HG03342 (cell line): ENCODE measurements around the gene FAM234B.
A peak's percentile ranks its signal among the peaks of the same experiment; 100 is the strongest.
"Not testable (repeated sequence)": the region's sequence is repeated elsewhere in the genome, so short reads cannot be mapped to it uniquely, and the experiment has no call there.

ENCODE experiments used
- ATAC-seq: cut with Tn5 transposase; IDR thresholded peaks from one replicate; pipeline ENCODE4 v1.9.1; 2021; ENCODE audit warnings: mild to moderate bottlenecking, moderate library complexity; ENCODE audit not compliant: unreplicated experiment

FAM234B gene

DNA sequence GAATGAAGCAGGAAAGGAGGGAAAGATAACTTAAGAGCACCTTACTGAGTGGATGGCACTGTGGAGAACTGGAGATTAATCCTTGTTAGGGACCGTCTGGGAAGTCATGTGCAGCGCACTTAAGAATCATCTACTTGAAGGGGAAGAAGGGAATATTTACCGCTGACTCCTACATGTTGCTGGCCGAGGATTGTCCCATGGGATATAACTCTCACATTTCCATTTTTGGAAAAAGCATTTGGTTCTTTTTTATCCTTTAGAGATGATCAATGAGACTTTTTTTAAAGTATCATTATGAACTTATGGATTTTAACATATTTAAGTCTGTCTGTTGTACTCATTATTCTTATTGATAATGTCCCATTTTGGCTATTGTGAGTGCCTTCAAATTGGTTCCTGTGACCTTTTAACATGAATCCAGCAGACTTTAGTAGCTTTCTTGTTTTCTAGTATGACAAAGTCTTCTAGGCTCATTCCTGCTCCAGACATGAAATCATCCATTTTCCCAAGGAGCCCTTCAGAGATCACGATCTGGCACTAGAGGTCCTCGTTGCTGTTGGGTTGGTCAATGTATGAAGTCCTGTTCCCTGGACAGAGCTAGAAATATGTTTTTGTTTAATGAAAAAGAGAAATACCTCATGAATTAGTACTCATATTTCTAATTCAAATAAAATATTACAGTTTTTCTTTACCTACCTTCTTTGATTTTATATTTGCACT is 20.2 kb upstream of the FAM234B start:
- ATAC-seq = no peak

DNA sequence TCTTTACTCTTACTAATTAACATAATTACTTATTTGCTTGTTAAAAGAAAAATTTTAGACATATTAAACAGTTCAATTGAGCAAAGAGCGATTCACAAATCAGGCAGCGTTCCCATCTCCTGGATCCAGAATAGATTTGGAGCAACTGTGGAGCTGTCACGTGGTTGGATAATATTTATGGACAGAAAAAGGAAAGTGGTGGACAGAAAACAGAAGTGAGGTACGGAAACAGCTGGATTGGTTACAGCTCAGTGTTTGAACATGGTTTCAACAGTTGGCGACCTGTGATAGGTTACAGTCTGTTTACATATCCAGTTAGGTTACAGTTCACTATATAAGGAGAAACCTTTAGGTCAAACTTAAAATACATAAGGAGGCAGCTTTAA is 19.7 kb upstream of the FAM234B start:
- no peak for ATAC-seq

DNA sequence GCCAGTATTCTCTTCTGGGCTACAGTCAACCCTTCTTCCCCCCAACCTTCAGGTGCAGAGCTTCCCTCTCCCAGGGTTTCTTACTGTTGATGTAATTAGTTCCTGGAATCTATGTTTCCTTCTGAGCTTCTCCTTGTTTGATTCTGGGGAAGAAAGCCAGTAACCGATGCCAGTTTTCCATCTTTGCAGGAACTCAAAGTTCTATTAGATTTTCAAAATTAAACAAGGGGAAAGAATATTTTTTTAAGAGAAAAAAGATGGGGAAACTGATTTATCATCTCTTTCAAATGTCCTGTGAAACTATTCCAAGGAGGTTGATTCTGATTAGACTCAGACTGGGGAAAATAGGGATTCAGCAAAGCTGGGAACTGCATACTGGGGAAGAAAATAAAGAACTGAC is 17.9 kb upstream of the FAM234B start:
- ATAC-seq = no peak

DNA sequence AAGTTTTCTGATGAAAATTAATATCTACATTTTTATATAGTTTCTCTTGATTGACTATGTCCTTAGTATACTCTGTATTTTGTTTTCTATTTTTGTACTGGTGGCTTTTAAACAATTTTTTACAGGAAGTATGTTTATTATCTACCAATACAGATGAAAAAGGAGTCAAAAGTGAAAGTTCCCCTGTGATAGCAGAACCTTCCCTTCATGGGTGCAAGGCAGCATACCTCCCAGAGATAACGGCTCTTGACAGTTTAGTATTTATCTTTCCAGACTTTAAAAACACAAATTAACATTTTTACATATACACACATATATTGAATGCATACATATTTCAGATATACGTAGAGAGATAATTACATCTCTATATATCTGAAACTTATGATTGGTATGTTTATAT is 17.1 kb upstream of the FAM234B start:
- no peak for ATAC-seq

DNA sequence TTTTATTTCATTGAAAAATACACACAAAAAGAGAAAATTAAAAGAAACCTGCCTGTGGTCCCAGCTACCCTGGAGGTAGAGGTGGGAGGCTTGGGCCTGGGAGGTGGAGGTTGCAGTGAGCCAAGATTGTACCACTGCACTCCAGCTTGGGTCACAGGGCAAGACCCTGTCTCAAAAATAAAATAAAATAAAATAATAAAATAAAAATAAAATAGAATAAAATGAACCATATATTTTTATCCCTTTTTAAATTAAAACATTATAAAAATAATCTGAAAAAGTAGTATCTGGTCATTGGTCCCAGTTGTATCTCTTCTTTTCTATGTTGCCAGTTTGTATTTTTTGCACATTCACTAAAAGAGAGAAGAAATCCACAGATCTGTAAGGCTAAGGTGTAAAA is 16.7 kb upstream of the FAM234B start:
- no peak for ATAC-seq

DNA sequence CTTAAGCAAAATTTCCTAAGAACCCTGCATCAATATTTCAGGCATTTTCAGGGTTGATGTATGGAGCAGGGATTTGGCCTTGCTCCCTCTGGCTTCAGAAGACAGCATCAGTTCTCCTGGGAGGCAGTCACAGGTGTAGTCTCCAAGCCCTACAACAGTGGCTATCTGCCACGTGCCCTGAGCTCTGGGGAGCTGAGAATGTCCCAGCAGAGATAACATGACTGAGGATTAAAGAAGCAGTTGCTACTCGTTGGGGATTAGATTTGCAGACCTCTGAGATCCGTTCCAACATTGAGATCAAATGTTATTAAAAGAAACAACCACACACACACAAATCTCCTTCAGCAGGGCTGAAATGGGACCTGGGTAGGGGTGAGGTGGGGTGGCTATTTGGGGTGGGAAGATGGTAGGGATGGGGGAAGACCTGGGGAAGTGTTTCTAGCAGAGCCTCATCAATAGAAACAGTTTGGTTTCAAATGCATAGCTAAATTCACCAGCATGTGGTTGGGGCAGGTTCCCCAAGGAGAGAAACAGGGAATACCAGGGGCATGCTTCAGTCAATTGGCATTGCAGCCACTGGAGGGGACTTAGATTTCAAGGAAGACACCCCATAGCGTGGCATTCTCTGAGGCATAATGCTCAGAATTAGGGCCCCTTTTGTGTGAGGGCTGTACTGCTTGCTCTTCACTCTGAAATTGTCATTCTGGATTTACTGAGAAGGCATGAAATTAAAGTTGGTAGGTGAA is 15.2 kb upstream of the FAM234B start:
- ATAC-seq = no peak

DNA sequence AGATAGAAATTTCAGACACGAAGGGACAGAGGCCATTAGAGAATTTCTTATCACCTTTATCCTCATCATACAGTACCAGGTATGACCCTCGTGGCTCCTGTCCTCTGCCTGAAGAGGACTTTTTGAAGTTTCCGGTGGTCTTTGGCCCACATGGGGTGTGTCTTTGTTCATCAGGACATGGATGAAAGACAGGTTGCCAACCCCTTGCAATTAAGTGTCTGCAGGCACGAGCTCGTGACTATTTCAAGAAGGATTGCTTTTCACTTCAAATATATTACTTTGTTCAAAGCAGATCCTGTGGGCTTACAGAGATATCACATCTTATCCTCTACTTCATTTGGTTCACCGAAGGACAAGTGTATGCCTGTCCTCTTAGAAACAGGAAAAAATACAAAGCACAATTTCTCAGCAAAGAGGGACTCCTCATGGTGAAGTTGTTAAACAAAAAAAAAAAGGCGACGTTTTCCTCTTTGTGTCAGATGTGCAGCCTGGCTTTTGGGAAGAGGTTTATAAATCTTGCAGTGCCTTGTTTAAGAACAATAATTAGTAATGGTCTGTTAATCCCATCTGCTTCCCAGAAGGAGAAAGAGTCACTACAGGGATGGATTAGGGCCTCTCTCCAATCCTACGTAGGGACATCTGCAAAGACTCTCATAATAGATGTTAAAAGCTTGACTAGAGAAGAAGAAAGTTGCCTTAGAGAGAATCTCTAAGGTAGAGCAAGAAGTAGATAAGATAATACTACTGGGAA is 13.5 kb upstream of the FAM234B start:
- no peak for ATAC-seq

DNA sequence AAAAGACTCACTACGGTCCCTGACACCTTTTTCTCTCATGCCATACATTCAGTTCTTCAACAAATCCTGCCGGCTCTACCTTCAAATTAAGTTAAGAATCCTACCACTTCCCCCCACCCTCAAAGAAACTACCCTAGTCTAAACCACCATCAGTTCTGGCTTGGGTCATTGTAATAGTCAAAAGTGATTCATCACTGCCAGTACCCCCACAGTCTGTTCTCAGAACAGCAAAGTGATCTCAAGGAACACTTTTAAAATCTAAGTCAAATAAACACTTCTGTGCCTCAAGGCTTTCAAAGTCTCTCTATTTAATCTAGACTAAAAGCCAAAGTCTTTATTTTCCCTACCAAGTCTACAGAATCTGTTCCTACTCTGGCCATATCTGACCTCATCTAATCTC is 12.0 kb upstream of the FAM234B start:
- no peak for ATAC-seq

DNA sequence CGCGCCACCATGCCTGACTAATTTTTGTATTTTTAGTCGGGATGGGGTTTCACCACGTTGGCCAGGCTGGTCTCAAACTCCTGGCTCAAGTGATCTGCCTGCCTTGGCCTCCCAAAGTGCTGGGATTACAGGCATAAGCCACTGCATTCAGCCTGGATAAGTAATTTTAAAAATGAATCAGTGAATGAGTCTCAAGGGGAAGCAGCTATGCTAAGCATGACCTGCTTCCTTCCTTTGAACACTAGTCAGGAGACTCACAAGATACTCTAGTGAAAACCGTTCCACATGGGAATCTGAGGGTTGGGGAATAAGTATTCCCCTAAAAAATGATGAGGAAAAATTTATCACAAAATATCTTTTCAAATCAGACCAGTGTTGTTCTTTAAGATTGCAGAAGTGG is 10.7 kb upstream of the FAM234B start:
- ATAC-seq = no peak

DNA sequence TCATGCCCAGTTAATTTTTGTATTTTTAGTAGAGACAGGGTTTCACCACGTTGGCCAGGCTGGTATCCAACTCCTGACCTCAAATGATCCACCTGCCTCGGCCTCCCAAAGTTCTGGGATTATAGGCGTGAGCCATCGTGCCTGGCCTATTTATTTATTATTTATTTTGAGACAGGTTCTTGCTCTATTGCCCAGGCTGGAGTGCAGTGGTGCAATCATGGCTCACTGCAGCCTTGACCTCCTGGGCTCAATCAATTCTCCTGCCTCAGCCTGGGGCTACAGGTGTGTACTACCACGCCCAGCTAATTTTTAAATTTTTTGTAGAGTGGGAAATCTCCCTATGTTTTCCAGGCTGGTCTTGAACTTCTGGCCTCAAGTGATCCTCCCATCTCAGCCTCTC is 8.8 kb upstream of the FAM234B start:
- ATAC-seq = not testable (repeated sequence)

DNA sequence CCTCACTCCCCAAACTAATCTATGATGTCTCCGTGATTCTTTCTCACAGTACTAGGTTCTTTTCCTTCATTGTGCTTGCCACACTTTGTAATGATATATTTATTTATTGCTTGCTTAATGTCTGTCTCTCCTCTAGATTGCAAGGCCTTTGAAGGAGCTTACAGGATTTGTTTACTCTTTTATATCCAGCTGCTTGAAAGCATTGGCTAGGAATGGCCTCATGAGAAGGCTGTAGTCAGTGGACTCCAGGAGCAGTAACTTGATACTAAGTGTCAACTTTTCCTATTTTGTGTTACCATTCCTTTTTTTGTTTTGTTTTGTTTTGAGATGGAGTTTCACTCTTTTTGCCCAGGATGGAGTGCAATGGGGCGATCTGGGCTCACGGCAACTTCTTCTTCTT is 7.3 kb upstream of the FAM234B start:
- ATAC-seq = no peak

DNA sequence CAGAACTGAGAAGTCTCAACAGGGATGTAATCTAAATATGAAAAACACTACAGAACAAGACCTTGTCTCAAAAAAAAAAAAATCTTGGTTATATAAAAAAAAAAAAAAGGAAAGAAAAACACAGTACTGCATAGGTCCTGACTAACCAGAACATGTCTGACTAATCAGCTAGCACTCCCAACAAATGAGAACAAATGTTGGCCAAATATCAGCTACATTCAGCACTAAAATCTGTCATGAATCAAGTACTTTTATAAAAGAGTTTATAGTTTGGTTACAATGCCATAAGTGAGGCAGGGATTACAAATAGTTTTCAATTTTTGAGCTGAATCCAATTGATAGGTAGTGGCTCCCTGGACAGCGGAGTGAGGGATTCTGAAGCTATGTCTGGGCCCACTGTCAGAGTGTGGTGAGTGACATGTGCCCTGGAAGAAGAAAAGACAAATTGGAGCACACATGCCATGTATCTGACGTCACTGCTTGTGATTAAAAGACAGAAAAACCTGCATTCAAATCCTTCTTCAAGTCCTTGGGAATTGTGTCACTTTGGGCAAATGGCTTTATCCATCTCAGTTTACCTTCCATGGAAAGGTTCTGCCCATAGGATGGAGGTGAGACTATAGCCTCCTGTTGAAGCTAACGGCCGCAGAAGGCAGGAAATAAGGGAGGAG is 5.6 kb upstream of the FAM234B start:
- ATAC-seq = no peak

DNA sequence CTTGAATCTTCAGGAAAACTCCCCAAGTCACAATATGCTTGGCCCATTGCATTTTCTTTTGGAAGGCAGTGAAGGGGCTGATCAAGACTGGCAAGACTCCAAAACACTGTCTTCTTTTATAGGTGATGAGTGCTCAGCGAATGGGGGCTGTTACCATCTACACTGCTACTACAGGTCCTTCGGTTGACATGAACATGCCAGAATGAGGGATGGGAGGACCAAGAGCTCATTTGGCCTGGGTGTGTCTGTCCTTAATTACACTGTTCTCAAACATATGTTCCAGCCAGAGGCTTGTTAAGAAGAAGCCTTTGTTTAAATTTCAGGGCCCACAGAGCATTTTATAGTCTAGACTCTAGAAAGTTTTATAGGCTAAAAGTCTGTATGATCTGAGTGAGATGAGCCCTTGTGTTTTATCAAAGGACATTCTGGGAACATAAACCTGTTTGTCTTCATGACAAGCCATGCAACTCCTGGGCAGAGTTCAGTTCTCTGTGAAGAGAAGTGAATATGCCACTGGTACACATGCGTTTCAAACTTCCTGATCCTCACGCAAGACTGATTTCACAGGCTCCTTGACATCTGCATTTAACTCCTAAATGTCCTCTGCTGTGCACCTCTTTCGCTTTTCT is 4.7 kb upstream of the FAM234B start:
- no peak for ATAC-seq

DNA sequence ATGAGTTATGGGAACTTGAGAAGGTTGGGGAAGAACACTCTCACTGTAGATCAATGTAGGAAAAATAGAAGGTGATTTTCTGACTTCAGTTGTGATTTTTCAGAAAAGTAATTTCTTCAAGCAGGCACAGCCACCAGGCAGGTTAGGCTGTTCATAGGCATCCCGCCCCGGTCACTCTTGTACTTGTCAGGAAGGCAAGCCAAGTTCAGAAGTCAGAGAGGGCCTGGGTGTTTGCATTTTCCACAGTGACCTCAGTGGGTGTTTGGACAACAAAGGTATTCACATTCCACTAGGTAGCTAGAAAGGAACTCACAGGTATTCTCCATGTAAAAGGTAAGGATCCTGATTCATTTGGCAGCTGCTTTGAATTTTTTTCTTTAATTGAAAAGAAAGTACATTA is 3.0 kb upstream of the FAM234B start:
- no peak for ATAC-seq

DNA sequence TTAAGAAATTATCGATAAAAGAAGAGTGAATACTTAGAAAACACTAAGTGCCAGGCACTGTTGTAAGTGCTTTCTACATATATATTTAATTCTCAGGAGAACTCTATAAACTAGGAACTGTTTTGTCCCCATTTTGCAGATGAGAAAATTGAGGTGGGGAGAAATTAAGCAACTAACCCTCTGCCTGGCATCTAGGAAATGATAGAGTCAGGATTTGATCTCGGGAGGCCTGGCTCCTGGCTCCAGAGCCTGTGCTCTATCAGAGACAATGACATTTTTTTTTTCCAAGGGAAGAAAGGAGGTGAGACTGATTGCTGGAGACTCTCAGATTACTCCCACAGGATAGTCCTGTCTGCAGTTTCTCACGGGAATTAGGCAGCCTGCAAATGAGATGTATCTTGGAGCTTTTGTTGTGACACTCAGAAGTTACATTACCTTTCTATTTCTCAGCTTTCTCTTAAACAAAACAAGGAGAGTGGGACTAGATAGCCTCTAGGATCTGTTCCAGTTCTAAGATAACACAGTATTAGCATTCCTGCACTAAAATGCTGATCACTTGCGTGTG is 1.4 kb upstream of the FAM234B start:
- ATAC-seq = no peak

DNA sequence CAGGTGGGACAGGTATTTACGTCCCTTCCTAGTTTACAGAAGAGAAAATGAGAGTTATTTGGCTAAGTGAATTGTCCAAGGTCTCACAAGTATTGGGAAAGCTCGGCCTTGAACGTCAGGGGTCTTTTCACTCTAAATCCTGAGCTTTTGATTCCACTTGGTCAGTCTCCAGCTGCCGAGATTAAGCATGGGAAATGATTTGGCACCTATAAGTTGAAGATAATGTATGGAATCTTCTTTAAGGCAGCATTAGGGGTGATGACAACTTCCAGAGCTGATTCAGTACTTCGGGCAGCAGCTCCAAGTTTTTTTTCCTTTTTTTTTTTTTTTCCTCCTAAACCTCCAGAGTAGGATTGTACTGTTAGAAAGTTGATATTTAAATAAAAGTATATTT is 722 bp downstream of the FAM234B start:
- ATAC-seq = no peak

DNA sequence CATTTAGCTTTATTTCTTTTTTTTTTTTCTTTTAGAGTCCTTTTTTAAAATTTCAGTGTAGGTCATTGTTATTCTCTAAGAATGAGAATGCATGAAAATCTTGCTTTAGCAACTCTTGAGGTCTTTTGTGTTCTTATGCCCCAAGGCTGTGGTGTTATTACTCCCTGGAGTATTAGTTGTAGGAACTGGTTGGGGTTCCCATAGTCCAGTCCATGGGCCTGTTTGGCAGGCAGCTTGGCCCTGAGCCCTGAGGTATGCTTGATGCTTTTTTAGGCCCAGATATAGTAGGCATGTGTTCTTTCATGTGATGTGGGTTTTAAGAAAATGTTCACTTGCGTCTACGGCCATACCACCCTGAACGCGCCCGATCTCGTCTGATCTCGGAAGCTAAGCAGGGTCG is 1.6 kb downstream of the FAM234B start:
- ATAC-seq = no peak

DNA sequence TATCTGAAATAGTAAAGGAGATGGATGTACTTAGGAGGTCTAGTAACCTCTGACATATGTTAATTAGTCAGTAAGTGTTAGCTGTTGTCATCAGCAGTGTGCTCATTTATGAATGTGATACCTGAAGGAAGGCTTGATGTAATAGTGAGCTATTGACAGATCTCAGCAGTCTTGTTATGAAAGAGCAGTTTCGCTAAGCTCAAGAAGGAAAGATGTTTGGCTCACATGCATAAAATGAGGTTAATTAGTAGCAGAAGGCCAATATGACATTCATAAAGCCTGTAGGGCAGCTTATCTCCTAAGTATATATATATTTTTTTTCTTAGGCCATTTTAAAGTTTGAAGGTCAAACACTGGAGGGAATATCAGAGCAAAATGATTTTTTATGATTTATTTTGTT is 2.8 kb downstream of the FAM234B start:
- ATAC-seq = peak; percentile 42

DNA sequence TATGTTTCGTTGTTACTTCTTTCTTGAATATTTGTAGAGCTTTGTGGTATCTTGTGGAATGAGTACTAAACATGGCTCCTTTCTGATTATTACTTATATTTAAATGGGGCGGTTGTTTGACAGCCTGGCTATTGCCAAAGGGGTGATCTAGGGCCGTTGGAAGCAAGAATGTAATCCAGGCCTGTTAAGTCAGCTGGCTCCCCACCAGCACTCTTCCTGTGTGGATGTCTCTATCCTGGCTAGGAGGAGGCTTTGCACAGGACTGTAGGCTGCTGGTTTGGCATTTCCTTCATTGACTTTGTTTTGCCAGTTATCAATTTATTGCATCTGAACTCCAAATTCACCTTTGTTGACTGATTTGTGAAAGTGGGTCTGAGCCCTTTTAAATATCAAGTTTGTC is 5.6 kb downstream of the FAM234B start:
- no peak for ATAC-seq

DNA sequence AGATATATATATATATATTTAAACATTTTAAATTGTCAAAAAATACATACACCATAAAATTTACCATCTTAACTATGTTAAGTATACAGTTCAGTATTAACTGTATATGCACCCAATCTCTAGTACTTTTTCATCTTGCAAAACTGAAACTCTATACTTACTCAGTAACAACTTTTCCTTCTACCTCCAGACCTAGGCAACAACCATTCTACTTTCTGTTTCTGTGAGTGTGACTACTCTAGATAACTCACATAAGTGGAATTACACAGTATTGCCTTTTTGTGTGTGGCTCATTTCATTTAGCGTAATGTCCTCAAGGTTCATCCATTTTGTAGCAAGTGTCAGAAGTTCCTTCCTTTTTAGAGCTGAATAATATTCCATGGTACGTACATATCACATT is 8.2 kb downstream of the FAM234B start:
- ATAC-seq = no peak

DNA sequence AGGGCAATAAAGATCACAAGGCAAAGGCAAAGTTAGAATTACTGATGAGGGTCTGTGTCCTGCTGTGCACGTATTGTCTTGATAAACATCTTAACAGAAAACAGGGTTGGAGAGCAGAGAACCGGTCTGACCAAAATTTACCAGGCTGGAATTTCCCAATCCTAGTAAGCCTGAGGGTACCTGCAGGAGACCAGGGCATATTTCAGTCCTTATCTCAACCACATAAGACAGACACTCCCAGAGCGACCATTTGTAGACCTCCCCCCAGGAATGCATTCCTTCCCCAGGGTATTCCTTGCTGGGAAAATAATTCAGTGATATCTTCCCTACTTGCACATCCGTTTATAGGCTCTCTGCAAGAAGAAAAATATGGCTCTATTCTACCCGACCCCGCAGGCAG is 9.4 kb downstream of the FAM234B start:
- ATAC-seq = not testable (repeated sequence)
